H1 (cell line): ENCODE data around the gene ZNF791. TPM values are rescaled to one million over a fixed set of nuclear protein-coding genes. Genes with fewer than 3 reads are reported as not detected.

Source experiments
- CTCF ChIA-PET: fragments of 300-600 bp; sonication (Branson Sonifier 250); formaldehyde crosslinking; loops from one replicate; lab custom pipeline; 2021; ENCODE audit not compliant: partially characterized antibody; lab: Charles Lee
- POLR2A ChIA-PET: fragments of 300-600 bp; sonication (Branson Sonifier 250); formaldehyde crosslinking; loops from one replicate; lab custom pipeline; 2021; ENCODE audit warnings: inconsistent platforms; ENCODE audit not compliant: partially characterized antibody; lab: Charles Lee
- DNase-seq, 2 experiments: peaks; one replicate each; pipeline versions ENCODE4 v3.0.0 to v3.0.0-alpha.2; 2010 to 2022; ENCODE audit warnings: low spot score in 2 of 2, low read depth in 1 of 2, mixed read lengths in 1 of 2
- FAIRE-seq: peaks from 2 replicates; lab custom pipeline; 2011; peaks lifted over from hg19 to GRCh38; lab: Jason Lieb, UNC
- H2AFZ ChIP-seq: 2 replicates; pipeline ENCODE4 v1.8.1; 2012; ENCODE audit warnings: low read length, inconsistent platforms
- H2AK5ac ChIP-seq: 2 replicates; pipeline ENCODE4 v1.6.1; 2013; ENCODE audit warnings: low read depth, low read length
- H2BK120ac ChIP-seq: replicated peaks from 2 replicates; pipeline ENCODE3; 2013; ENCODE audit warnings: low read depth, low read length, inconsistent platforms
- H2BK12ac ChIP-seq: 2 replicates; pipeline ENCODE4 v1.6.1; 2013; ENCODE audit warnings: low read depth, low read length
- H2BK15ac ChIP-seq: 2 replicates; pipeline ENCODE4 v1.6.1; 2013; ENCODE audit warnings: low read length
- H2BK20ac ChIP-seq: 2 replicates; pipeline ENCODE4 v1.6.1; 2013; ENCODE audit warnings: low read length
- H2BK5ac ChIP-seq: 2 replicates; pipeline ENCODE4 v1.6.1; 2013; ENCODE audit warnings: low read depth, low read length
- H3K14ac ChIP-seq: 2 replicates; pipeline ENCODE4 v1.6.1; 2013; ENCODE audit warnings: inconsistent platforms; ENCODE audit not compliant: insufficient read length
- H3K18ac ChIP-seq: 2 replicates; pipeline ENCODE4 v1.6.1; 2013; ENCODE audit warnings: low read length; ENCODE audit errors: extremely low read depth
- H3K23ac ChIP-seq: 2 replicates; pipeline ENCODE4 v1.6.1; 2013; ENCODE audit warnings: inconsistent platforms; ENCODE audit not compliant: insufficient read length
- H3K23me2 ChIP-seq: 2 replicates; pipeline ENCODE4 v1.6.1; 2013; ENCODE audit warnings: low read depth, low read length
- H3K27ac ChIP-seq: 2 replicates; pipeline ENCODE4 v1.6.1; 2011; ENCODE audit warnings: low read depth, low read length, inconsistent platforms
- H3K27me3 ChIP-seq, 4 experiments: replicated peaks in 1 of 4; 1 replicate in 1 of 4; 2 replicates in 3 of 4; pipeline versions ENCODE4 v1.6.1 to v1.8.1; 2011 to 2013; ENCODE audit warnings: low read length in 3 of 4, mild to moderate bottlenecking in 3 of 4, inconsistent platforms in 2 of 4, mixed read lengths in 2 of 4, moderate library complexity in 1 of 4; ENCODE audit not compliant: control insufficient read depth in 3 of 4, insufficient read depth in 3 of 4; ENCODE audit errors: extremely low read depth in 1 of 4
- H3K36me3 ChIP-seq, 4 experiments: 2 replicates each; pipeline versions ENCODE4 v1.6.1 to v1.8.1; 2011 to 2013; ENCODE audit warnings: mild to moderate bottlenecking in 4 of 4, low read length in 3 of 4, moderate library complexity in 2 of 4, control low read depth in 1 of 4, inconsistent platforms in 1 of 4; ENCODE audit not compliant: insufficient read depth in 4 of 4, control insufficient read depth in 2 of 4
- H3K4ac ChIP-seq: replicated peaks from 2 replicates; pipeline ENCODE3; 2013; ENCODE audit warnings: low read length, low read depth, mixed read lengths, inconsistent platforms; ENCODE audit not compliant: insufficient read length
- H3K4me1 ChIP-seq, 4 experiments: replicated peaks in 1 of 4; 1 replicate in 1 of 4; 2 replicates in 3 of 4; pipeline versions ENCODE4 v1.6.1 to v1.8.1; 2011 to 2013; ENCODE audit warnings: low read length in 3 of 4, inconsistent platforms in 2 of 4, mixed read lengths in 1 of 4; ENCODE audit not compliant: insufficient read depth in 4 of 4, control insufficient read depth in 3 of 4
- H3K4me2 ChIP-seq, 2 experiments: 2 replicates each; pipeline versions ENCODE4 v1.6.1 to v1.8.1; 2011 to 2013; ENCODE audit warnings: low read depth in 2 of 2, low read length in 2 of 2, control low read depth in 1 of 2, inconsistent platforms in 1 of 2, mild to moderate bottlenecking in 1 of 2; ENCODE audit not compliant: insufficient read depth in 1 of 2
- H3K4me3 ChIP-seq, 4 experiments: fragments of 200-600, 300-600 bp in 1 of 4; sonication (generic), shearing (Covaris generic), sonication (Bioruptor Twin) in 1 of 4; 2 replicates each; pipeline versions ENCODE4 v1.5.1 to v1.8.1; 2011 to 2016; ENCODE audit warnings: low read length in 4 of 4, low read depth in 3 of 4, control low read depth in 2 of 4, inconsistent platforms in 2 of 4, mild to moderate bottlenecking in 2 of 4, mixed read lengths in 1 of 4, moderate library complexity in 1 of 4; ENCODE audit not compliant: insufficient read depth in 2 of 4; ENCODE audit errors: extremely low read depth in 1 of 4
- H3K56ac ChIP-seq: replicated peaks from 2 replicates; pipeline ENCODE3; 2013; ENCODE audit warnings: low read depth, mild to moderate bottlenecking, mixed read lengths, low read length, inconsistent platforms; ENCODE audit not compliant: insufficient read length
- H3K79me1 ChIP-seq: 2 replicates; pipeline ENCODE4 v1.6.1; 2013; ENCODE audit warnings: low read depth, low read length, control low read depth
- H3K79me2 ChIP-seq, 2 experiments: 2 replicates each; pipeline versions ENCODE4 v1.6.1 to v1.8.1; 2012 to 2013; ENCODE audit warnings: low read length in 2 of 2, mild to moderate bottlenecking in 2 of 2, inconsistent platforms in 1 of 2; ENCODE audit not compliant: insufficient read depth in 2 of 2, control insufficient read depth in 1 of 2
- H3K9ac ChIP-seq, 4 experiments: replicated peaks in 1 of 4; 1 replicate in 1 of 4; 2 replicates in 3 of 4; pipeline versions ENCODE4 v1.6.1 to v1.8.1; 2011 to 2013; ENCODE audit warnings: low read depth in 3 of 4, low read length in 3 of 4, control low read depth in 2 of 4, mild to moderate bottlenecking in 2 of 4, moderate library complexity in 2 of 4, inconsistent platforms in 1 of 4; ENCODE audit errors: extremely low read depth in 1 of 4
- H3K9me3 ChIP-seq, 2 experiments: 2 replicates each; pipeline versions ENCODE4 v1.6.1 to v1.8.1; 2012 to 2013; ENCODE audit warnings: mild to moderate bottlenecking in 2 of 2, moderate library complexity in 2 of 2, control low read depth in 1 of 2, inconsistent platforms in 1 of 2, low read depth in 1 of 2, low read length in 1 of 2, mixed read lengths in 1 of 2; ENCODE audit not compliant: insufficient read depth in 2 of 2
- H4K20me1 ChIP-seq, 2 experiments: replicated peaks in 1 of 2; 2 replicates each; pipeline versions ENCODE3 to v1.8.1; 2011 to 2013; ENCODE audit warnings: inconsistent platforms in 2 of 2, low read length in 2 of 2, mild to moderate bottlenecking in 1 of 2; ENCODE audit not compliant: insufficient read depth in 2 of 2, control insufficient read depth in 1 of 2
- H4K5ac ChIP-seq: 2 replicates; pipeline ENCODE4 v1.6.1; 2013; ENCODE audit warnings: low read length, low read depth, mixed read lengths, inconsistent platforms; ENCODE audit not compliant: insufficient read length
- H4K8ac ChIP-seq: 2 replicates; pipeline ENCODE4 v1.8.0; 2013; ENCODE audit warnings: mild to moderate bottlenecking, moderate library complexity, low read length, inconsistent platforms; ENCODE audit not compliant: insufficient read depth; ENCODE audit errors: extremely low read depth
- H4K91ac ChIP-seq: replicated peaks from 2 replicates; pipeline ENCODE3; 2013; ENCODE audit warnings: low read length, mixed read lengths, inconsistent platforms; ENCODE audit not compliant: insufficient read length
- GTF2F1 ChIP-seq: IDR thresholded peaks from 2 replicates; pipeline ENCODE4 v1.6.1; 2012; ENCODE audit warnings: low read depth, low read length, improper control_type of control experiment, borderline replicate concordance
- HDAC6 ChIP-seq: IDR thresholded peaks from one replicate; pipeline ENCODE4 v1.7.1; 2012; ENCODE audit warnings: low read depth, mild to moderate bottlenecking, inconsistent platforms, low read length, moderate library complexity
- JUN ChIP-seq: IDR thresholded peaks from 2 replicates; pipeline ENCODE4 v1.6.1; 2011; ENCODE audit warnings: low read depth, mild to moderate bottlenecking, improper control_type of control experiment, low read length
- KDM5A ChIP-seq: fragments of 200-600 bp; IDR thresholded peaks from 2 replicates; pipeline ENCODE4 v1.7.1; 2012; ENCODE audit warnings: mild to moderate bottlenecking, low read length, inconsistent platforms, mixed read lengths
- NANOG ChIP-seq: IDR thresholded peaks from 2 replicates; pipeline ENCODE4 v1.6.1; 2011; ENCODE audit warnings: low read length, low read depth, mild to moderate bottlenecking, inconsistent platforms; ENCODE audit not compliant: insufficient read depth, poor library complexity, severe bottlenecking
- RBBP5 ChIP-seq: IDR thresholded peaks from 2 replicates; pipeline ENCODE4 v1.7.1; 2012; ENCODE audit warnings: low read depth, mild to moderate bottlenecking, inconsistent platforms, low read length, moderate library complexity, borderline replicate concordance
- SP1 ChIP-seq: IDR thresholded peaks from 2 replicates; pipeline ENCODE4 v1.6.1; 2011; ENCODE audit warnings: low read depth, low read length
- WGBS, 2 experiments: shearing (Covaris generic) in 1 of 2; methylation state at CpG; one replicate each; pipeline versions ENCODE4 v1.1.6 to v1.1.7; 2013 to 2015; ENCODE audit warnings: low lambda C conversion rate in 2 of 2, mixed read lengths in 2 of 2, inconsistent platforms in 1 of 2, low coverage in 1 of 2, missing lambda C conversion rate in 1 of 2; ENCODE audit not compliant: insufficient replicate concordance in 2 of 2, insufficient coverage in 1 of 2, insufficient read length in 1 of 2; ENCODE audit errors: extremely low coverage in 1 of 2, missing lambda C conversion rate in 1 of 2; 5-methylcytosine and 5-hydroxymethylcytosine counted together
- polyA plus RNA-seq, 7 experiments: library from polyadenylated mRNA; depleted of rRNA in 3 of 7; stranded (reverse) in 5 of 7; unstranded in 2 of 7; fragments of >200 nt in 5 of 7; fragments of 200-250 nt in 2 of 7; gene quantifications; 1 replicate in 5 of 7; 2 replicates in 1 of 7; 4 replicates in 1 of 7; pipeline versions ENCODE4 v1.2.1 to v1.2.3, GENCODE V29; 2011 to 2013; ENCODE audit warnings: missing spikeins in 2 of 7, mixed read lengths in 2 of 7
- total RNA-seq: library from RNA; stranded (reverse); fragmentation: NEBNext Ultra II Directional; extraction: Animal tissue kit (Norgen Biotek cat#: 25700); gene quantifications from 2 replicates; pipeline ENCODE4 v1.2.1, GENCODE V29; 2021

ZNF791 gene
- total and polyA plus RNA-seq, 2 of the 8 experiments (the other 6 are each of a cell fraction or from before 2014, with no cell fraction given), result 4.1 to 18.6 TPM

GRCh38 chr19:12655546-12655945 is 44.8 kb downstream of the ZNF791 start:
- no peak overlapping the region for H3K4me3 ChIP-seq
- H3K4me1 ChIP-seq, result peaks cover 0 to 6% (median 3%) of the 10 kb centered on the region in 4 experiments; a peak in 5 of 7 replicates
- no peaks in the 10 kb centered on the region for H3K9me3 ChIP-seq
- H3K27me3 ChIP-seq, result no peaks in the 10 kb centered on the region
- FAIRE-seq (no peak), DNase-seq (no peak)
- no peak overlapping the region for H3K14ac ChIP-seq
- H3K23ac ChIP-seq, result no peak overlapping the region
- no peak overlapping the region for H4K91ac ChIP-seq
- H3K79me2 ChIP-seq, result no peaks in the 10 kb centered on the region
- H3K79me1 ChIP-seq, result no peaks in the 10 kb centered on the region
- H2BK20ac ChIP-seq, result no peak overlapping the region
- no peak overlapping the region for H3K4me2 ChIP-seq
- peaks cover 0 to 3% of the 10 kb centered on the region in 2 experiments for H4K20me1 ChIP-seq
- peaks cover 3 to 26% (median 7%) of the 10 kb centered on the region in 4 experiments; a peak in 6 of 8 replicates for H3K36me3 ChIP-seq
- no peak overlapping the region for H2BK12ac ChIP-seq
- H3K56ac ChIP-seq, result no peak overlapping the region
- H2BK15ac ChIP-seq, result no peak overlapping the region
- H3K9ac ChIP-seq, result no peak overlapping the region
- H4K8ac ChIP-seq, result no peak overlapping the region
- H4K5ac ChIP-seq, result no peak overlapping the region
- H3K27ac ChIP-seq, result no peak overlapping the region
- CTCF ChIA-PET, result interaction anchor here (0.5 to 1.7 kb wide), 6 partner anchors 9 to 96 kb away, joined by 3 to 10 read pairs (median 4); partner anchors contain the start of gene FBXW9
- no peak for TF ChIP-seq JUN
- no peak for TF ChIP-seq SP1
- TF ChIP-seq NANOG, result no peak
- TF ChIP-seq HDAC6, result no peak
- no peak for TF ChIP-seq KDM5A
- no peak for TF ChIP-seq GTF2F1
- TF ChIP-seq RBBP5, result no peak
- TF ChIP-seq, all 59 proteins: peak for 0
- Histone ChIP-seq H3K18ac (no peak overlapping the region), H2AFZ (no peak overlapping the region), H2AK5ac (no peak overlapping the region), H3K23me2 (no peaks in the 10 kb centered on the region), H2BK120ac (no peak overlapping the region), H2BK5ac (no peak overlapping the region), H3K4ac (no peak overlapping the region)
- POLR2A ChIA-PET, result interaction anchor here (1.7 kb wide), 1 partner anchor 8 kb away, joined by 4 read pairs; no protein-coding TSS in a partner anchor
- WGBS, 2 experiments, result 92% methylated on average over 8 of the region's 8 CpGs; no CpG with 5 or more reads in 1 of the 2 experiments
